ENCODE results near the gene AJAP1.

DNA sequence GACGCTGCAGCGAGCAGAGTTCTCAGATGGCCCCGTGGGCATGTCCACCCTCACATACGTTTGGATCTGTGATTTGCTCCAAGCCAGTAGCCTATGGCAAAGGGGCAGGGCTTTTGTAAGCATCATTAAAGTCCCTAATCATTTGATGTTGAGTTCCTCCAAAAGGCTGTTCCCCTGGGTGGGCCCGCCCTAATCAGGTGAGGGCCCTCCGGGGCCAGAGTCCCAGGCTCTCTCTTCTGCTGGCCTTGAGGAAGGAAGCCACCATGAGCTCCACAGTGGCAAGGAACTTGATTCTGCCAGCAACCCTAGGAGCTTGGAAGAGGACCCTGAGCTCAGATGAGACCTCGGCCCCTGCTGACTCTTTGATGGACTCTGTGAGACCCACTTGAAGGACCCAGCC, 25.4 kb upstream of the AJAP1 start:
- TF ChIP-seq, protein P1, sequence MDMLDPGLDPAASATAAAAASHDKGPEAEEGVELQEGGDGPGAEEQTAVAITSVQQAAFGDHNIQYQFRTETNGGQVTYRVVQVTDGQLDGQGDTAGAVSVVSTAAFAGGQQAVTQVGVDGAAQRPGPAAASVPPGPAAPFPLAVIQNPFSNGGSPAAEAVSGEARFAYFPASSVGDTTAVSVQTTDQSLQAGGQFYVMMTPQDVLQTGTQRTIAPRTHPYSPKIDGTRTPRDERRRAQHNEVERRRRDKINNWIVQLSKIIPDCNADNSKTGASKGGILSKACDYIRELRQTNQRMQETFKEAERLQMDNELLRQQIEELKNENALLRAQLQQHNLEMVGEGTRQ (IDR thresholded peaks at IDR 0.05; ENCODE audit: borderline replicate concordance, low read depth, low read length), result no peak
- TF ChIP-seq SMC3 (IDR thresholded peaks at IDR 0.05; ENCODE audit: low read depth, low read length) (no peak), TCF12 (IDR thresholded peaks at IDR 0.05) (no peak), JUND (IDR thresholded peaks at IDR 0.05) (no peak), EP300 (IDR thresholded peaks at IDR 0.05; ENCODE audit: borderline replicate concordance in 1 of 2, low read depth in 1 of 2, low read length in 1 of 2) (no peak), RAD21 (IDR thresholded peaks at IDR 0.05; ENCODE audit: low read length) (no peak), POLR2AphosphoS5 (IDR thresholded peaks at IDR 0.05; ENCODE audit: low read depth, low read length) (no peak), TAF1 (IDR thresholded peaks at IDR 0.05; ENCODE audit: borderline replicate concordance, low read depth, low read length) (no peak), EZH2phosphoT487 (IDR thresholded peaks at IDR 0.05; ENCODE audit: borderline replicate concordance, low read depth) (no peak), GABPA (IDR thresholded peaks at IDR 0.05; ENCODE audit: low read depth) (no peak), MXI1 (IDR thresholded peaks at IDR 0.05; ENCODE audit: low read depth, low read length) (no peak), RCOR1 (IDR thresholded peaks at IDR 0.05; ENCODE audit: low read length) (no peak)
- TF ChIP-seq, protein P2, sequence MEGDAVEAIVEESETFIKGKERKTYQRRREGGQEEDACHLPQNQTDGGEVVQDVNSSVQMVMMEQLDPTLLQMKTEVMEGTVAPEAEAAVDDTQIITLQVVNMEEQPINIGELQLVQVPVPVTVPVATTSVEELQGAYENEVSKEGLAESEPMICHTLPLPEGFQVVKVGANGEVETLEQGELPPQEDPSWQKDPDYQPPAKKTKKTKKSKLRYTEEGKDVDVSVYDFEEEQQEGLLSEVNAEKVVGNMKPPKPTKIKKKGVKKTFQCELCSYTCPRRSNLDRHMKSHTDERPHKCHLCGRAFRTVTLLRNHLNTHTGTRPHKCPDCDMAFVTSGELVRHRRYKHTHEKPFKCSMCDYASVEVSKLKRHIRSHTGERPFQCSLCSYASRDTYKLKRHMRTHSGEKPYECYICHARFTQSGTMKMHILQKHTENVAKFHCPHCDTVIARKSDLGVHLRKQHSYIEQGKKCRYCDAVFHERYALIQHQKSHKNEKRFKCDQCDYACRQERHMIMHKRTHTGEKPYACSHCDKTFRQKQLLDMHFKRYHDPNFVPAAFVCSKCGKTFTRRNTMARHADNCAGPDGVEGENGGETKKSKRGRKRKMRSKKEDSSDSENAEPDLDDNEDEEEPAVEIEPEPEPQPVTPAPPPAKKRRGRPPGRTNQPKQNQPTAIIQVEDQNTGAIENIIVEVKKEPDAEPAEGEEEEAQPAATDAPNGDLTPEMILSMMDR (IDR thresholded peaks at IDR 0.05), result no peak
- TF ChIP-seq, protein P3, sequence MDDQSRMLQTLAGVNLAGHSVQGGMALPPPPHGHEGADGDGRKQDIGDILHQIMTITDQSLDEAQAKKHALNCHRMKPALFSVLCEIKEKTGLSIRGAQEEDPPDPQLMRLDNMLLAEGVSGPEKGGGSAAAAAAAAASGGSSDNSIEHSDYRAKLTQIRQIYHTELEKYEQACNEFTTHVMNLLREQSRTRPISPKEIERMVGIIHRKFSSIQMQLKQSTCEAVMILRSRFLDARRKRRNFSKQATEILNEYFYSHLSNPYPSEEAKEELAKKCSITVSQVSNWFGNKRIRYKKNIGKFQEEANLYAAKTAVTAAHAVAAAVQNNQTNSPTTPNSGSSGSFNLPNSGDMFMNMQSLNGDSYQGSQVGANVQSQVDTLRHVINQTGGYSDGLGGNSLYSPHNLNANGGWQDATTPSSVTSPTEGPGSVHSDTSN (IDR thresholded peaks at IDR 0.05), result no peak

Data from SK-N-SH (cell line).